T-helper 17 cell (primary cell): ENCODE data around the gene STK11. TPM values are rescaled to one million over a fixed set of nuclear protein-coding genes. Genes with fewer than 3 reads are reported as not detected.

ENCODE experiments used
- ATAC-seq: fragments of 150-1000 bp; cut with Tn5 transposase; 2 replicates; pipeline ENCODE4 v1.10.0; 2021; ENCODE audit warnings: mild to moderate bottlenecking, moderate library complexity
- DNase-seq, 3 donors: peaks; one replicate each; pipeline versions ENCODE4 v3.0.0 to v3.0.0-alpha.2; 2020 to 2021
- H3K9me3 ChIP-seq: one replicate; pipeline ENCODE4 v1.7.0; 2013; ENCODE audit warnings: low read length, mild to moderate bottlenecking; ENCODE audit not compliant: control insufficient read depth, poor library complexity, severe bottlenecking
- H3K27ac Mint-ChIP-seq: one replicate; pipeline ENCODE4 v1.8.0; 2022; ENCODE audit warnings: mild to moderate bottlenecking, moderate library complexity, mixed read lengths
- H3K27me3 Mint-ChIP-seq: one replicate; pipeline ENCODE4 v1.8.0; 2022; ENCODE audit warnings: mixed read lengths
- H3K36me3 Mint-ChIP-seq: one replicate; pipeline ENCODE4 v1.8.0; 2022; ENCODE audit warnings: low read depth, mixed read lengths
- H3K4me1 Mint-ChIP-seq: one replicate; pipeline ENCODE4 v1.8.0; 2022; ENCODE audit warnings: mild to moderate bottlenecking, mixed read lengths
- H3K4me3 Mint-ChIP-seq: one replicate; pipeline ENCODE4 v1.8.0; 2022; ENCODE audit warnings: mild to moderate bottlenecking, moderate library complexity, mixed read lengths
- total RNA-seq, 4 donors: library from RNA in 2 of 4; stranded (reverse) in 2 of 4; gene quantifications; one replicate each; pipeline ENCODE4 v1.2.3 and lab custom pipeline; 2022 to 2026

Gene STK11
- total RNA-seq, 2 donors from 2014 or later = 70.0 to 70.4 TPM

GRCh38 chr19:1210227-1210538 is 4.6 kb downstream of the STK11 start:
- H3K9me3 ChIP-seq = no peaks in the 10 kb centered on the region
- Mint-ChIP-seq H3K27ac (peak overlapping the region; percentile 49), H3K27me3 (no peaks in the 10 kb centered on the region), H3K36me3 (peaks cover 2% of the 10 kb centered on the region), H3K4me3 (no peak overlapping the region), H3K4me1 (peaks cover 33% of the 10 kb centered on the region)
- DNase-seq (no peak), ATAC-seq (no peak)

GRCh38 chr19:1211494-1212234 is 6.1 kb downstream of the STK11 start:
- no peak for ATAC-seq

GRCh38 chr19:1213391-1214286 is 8.1 kb downstream of the STK11 start:
- peak; percentile 96 for ATAC-seq
- H3K9me3 ChIP-seq = no peaks in the 10 kb centered on the region
- peak; percentile 37 to 57 (median 50) for DNase-seq
- H3K27me3 Mint-ChIP-seq = no peaks in the 10 kb centered on the region
- H3K4me3 Mint-ChIP-seq = peak overlapping the region; percentile 92
- peak overlapping the region; percentile 99 for H3K27ac Mint-ChIP-seq
- H3K36me3 Mint-ChIP-seq = peaks cover 2% of the 10 kb centered on the region
- H3K4me1 Mint-ChIP-seq = peaks cover 16% of the 10 kb centered on the region

More at GRCh38 chr19:1211494-1212234, 6.1 kb downstream of the STK11 start:
- Mint-ChIP-seq H3K27ac (no peak overlapping the region), H3K27me3 (no peaks in the 10 kb centered on the region), H3K4me1 (peaks cover 31% of the 10 kb centered on the region), H3K4me3 (no peak overlapping the region), H3K36me3 (peaks cover 2% of the 10 kb centered on the region)
- peak in 1 of 3 donors; percentile 10 for DNase-seq
- no peaks in the 10 kb centered on the region for H3K9me3 ChIP-seq

GRCh38 chr19:1214299-1214861 is 8.8 kb downstream of the STK11 start:
- Mint-ChIP-seq H3K4me1 (peaks cover 16% of the 10 kb centered on the region), H3K36me3 (peaks cover 2% of the 10 kb centered on the region), H3K27me3 (no peaks in the 10 kb centered on the region), H3K4me3 (peak overlapping the region; percentile 92), H3K27ac (peak overlapping the region; percentile 99)
- no peak for ATAC-seq
- H3K9me3 ChIP-seq = no peaks in the 10 kb centered on the region
- peak in 1 of 3 donors; percentile 7 for DNase-seq

GRCh38 chr19:1214862-1215731 is 9.5 kb downstream of the STK11 start:
- no peak for ATAC-seq
- no peak for DNase-seq
- peaks cover 2% of the 10 kb centered on the region for H3K36me3 Mint-ChIP-seq
- H3K4me1 Mint-ChIP-seq = peaks cover 16% of the 10 kb centered on the region
- no peaks in the 10 kb centered on the region for H3K27me3 Mint-ChIP-seq
- no peaks in the 10 kb centered on the region for H3K9me3 ChIP-seq
- no peak overlapping the region for H3K4me3 Mint-ChIP-seq
- no peak overlapping the region for H3K27ac Mint-ChIP-seq

GRCh38 chr19:1216756-1217155 is 11.2 kb downstream of the STK11 start:
- peaks cover 13% of the 10 kb centered on the region for H3K4me1 Mint-ChIP-seq
- DNase-seq = no peak
- no peak overlapping the region for H3K4me3 Mint-ChIP-seq
- no peaks in the 10 kb centered on the region for H3K9me3 ChIP-seq
- ATAC-seq = no peak
- H3K27me3 Mint-ChIP-seq = no peaks in the 10 kb centered on the region
- no peak overlapping the region for H3K27ac Mint-ChIP-seq
- H3K36me3 Mint-ChIP-seq = peaks cover 2% of the 10 kb centered on the region

GRCh38 chr19:1217366-1217765 is 11.8 kb downstream of the STK11 start:
- Mint-ChIP-seq H3K27me3 (no peaks in the 10 kb centered on the region), H3K4me3 (no peak overlapping the region), H3K36me3 (peaks cover 2% of the 10 kb centered on the region), H3K27ac (peak overlapping the region; percentile 41), H3K4me1 (peaks cover 13% of the 10 kb centered on the region)
- no peak for DNase-seq
- no peaks in the 10 kb centered on the region for H3K9me3 ChIP-seq
- no peak for ATAC-seq

GRCh38 chr19:1218751-1219567 is 13.4 kb downstream of the STK11 start:
- Mint-ChIP-seq H3K27ac (no peak overlapping the region), H3K4me1 (peaks cover 4% of the 10 kb centered on the region), H3K27me3 (no peaks in the 10 kb centered on the region), H3K36me3 (no peaks in the 10 kb centered on the region), H3K4me3 (no peak overlapping the region)
- ATAC-seq = no peak
- no peak for DNase-seq
- no peaks in the 10 kb centered on the region for H3K9me3 ChIP-seq

GRCh38 chr19:1219786-1220476 is 14.4 kb downstream of the STK11 start:
- Mint-ChIP-seq H3K27me3 (no peaks in the 10 kb centered on the region), H3K36me3 (no peaks in the 10 kb centered on the region), H3K4me1 (no peaks in the 10 kb centered on the region), H3K4me3 (no peak overlapping the region), H3K27ac (no peak overlapping the region)
- no peak for ATAC-seq
- H3K9me3 ChIP-seq = no peaks in the 10 kb centered on the region
- no peak for DNase-seq

- ATAC-seq = no peak
- no peaks in the 10 kb centered on the region for H3K36me3 Mint-ChIP-seq
These were observed 14.9 kb downstream of the STK11 start for GRCh38 chr19:1220477-1220930.

GRCh38 chr19:1220976-1221903 is 15.7 kb downstream of the STK11 start:
- no peaks in the 10 kb centered on the region for H3K9me3 ChIP-seq
- H3K36me3 Mint-ChIP-seq = no peaks in the 10 kb centered on the region
- no peak overlapping the region for H3K27ac Mint-ChIP-seq
- no peaks in the 10 kb centered on the region for H3K4me1 Mint-ChIP-seq
- H3K4me3 Mint-ChIP-seq = no peak overlapping the region
- no peak for ATAC-seq
- DNase-seq = no peak
- no peaks in the 10 kb centered on the region for H3K27me3 Mint-ChIP-seq

More at GRCh38 chr19:1220477-1220930, 14.9 kb downstream of the STK11 start:
- Mint-ChIP-seq H3K4me1 (no peaks in the 10 kb centered on the region), H3K27ac (no peak overlapping the region), H3K27me3 (no peaks in the 10 kb centered on the region), H3K4me3 (no peak overlapping the region)
- H3K9me3 ChIP-seq = no peaks in the 10 kb centered on the region
- DNase-seq = no peak
